B cell (primary cell): ENCODE measurements around the gene TMEM92. TPM values are rescaled to one million over a fixed set of nuclear protein-coding genes. Genes with fewer than 3 reads are reported as not detected.

Experiments
- ATAC-seq: fragments of 200-7000 bp; cut with Tn5 transposase; one replicate; pipeline ENCODE4 v1.10.0; 2021; ENCODE audit warnings: low read depth, mild to moderate bottlenecking, moderate number of reproducible peaks, moderate library complexity
- CTCF ChIA-PET: fragments of 350-600 bp; sonication (Branson Sonifier 250); formaldehyde crosslinking; loops from one replicate; lab custom pipeline; 2021; ENCODE audit warnings: antibody characterized with exemption, inconsistent platforms; lab: Charles Lee
- POLR2A ChIA-PET: fragments of 350-600 bp; sonication (Branson Sonifier 250); formaldehyde crosslinking; loops from one replicate; lab custom pipeline; 2021; ENCODE audit warnings: antibody characterized with exemption; lab: Charles Lee
- DNase-seq: peaks from one replicate; pipeline ENCODE4 v3.0.0; 2013
- H2AFZ ChIP-seq: 2 replicates; pipeline ENCODE4 v1.6.1; 2012; ENCODE audit warnings: mild to moderate bottlenecking, low read depth, low read length; ENCODE audit not compliant: insufficient read depth, poor library complexity, severe bottlenecking
- H3K27ac ChIP-seq, 2 donors: 1 replicate in 1 of 2; 2 replicates in 1 of 2; pipeline ENCODE4 v1.5.1; 2012 to 2013; ENCODE audit warnings: low read length in 2 of 2, mild to moderate bottlenecking in 2 of 2, moderate library complexity in 1 of 2
- H3K27me3 ChIP-seq, 4 experiments: fragments of 200-600 bp in 1 of 4; sonication (generic) in 1 of 4; replicated peaks in 1 of 4; 1 replicate in 2 of 4; 2 replicates in 2 of 4; pipeline versions ENCODE4 v1.6.1 to v1.7.0; 2013 to 2016; ENCODE audit warnings: low read length in 3 of 4, mild to moderate bottlenecking in 2 of 4, mixed read lengths in 1 of 4, moderate library complexity in 1 of 4; ENCODE audit not compliant: insufficient read depth in 4 of 4, control insufficient read depth in 3 of 4; ENCODE audit errors: control extremely low read depth in 1 of 4
- H3K36me3 ChIP-seq, 2 experiments: replicated peaks in 1 of 2; 1 replicate in 1 of 2; 2 replicates in 1 of 2; pipeline versions ENCODE4 v1.6.1 to v1.7.1; 2013; ENCODE audit warnings: low read length in 1 of 2; ENCODE audit not compliant: insufficient read depth in 2 of 2, control insufficient read depth in 1 of 2; ENCODE audit errors: control extremely low read depth in 1 of 2, extremely low read depth in 1 of 2
- H3K4me1 ChIP-seq, 2 donors: fragments of 200-600 bp in 1 of 2; sonication (generic) in 1 of 2; 1 replicate in 1 of 2; 2 replicates in 1 of 2; pipeline versions ENCODE4 v1.5.1 to v1.6.1; 2013 to 2017; ENCODE audit warnings: low read length in 2 of 2; ENCODE audit not compliant: control insufficient read depth in 2 of 2, insufficient read depth in 2 of 2
- H3K4me2 ChIP-seq: replicated peaks from 2 replicates; pipeline ENCODE3; 2012; ENCODE audit warnings: mild to moderate bottlenecking, low read depth, low read length; ENCODE audit not compliant: poor library complexity, severe bottlenecking
- H3K4me3 ChIP-seq, 5 experiments: fragments of 200-600 bp in 1 of 5; sonication (generic) in 1 of 5; 1 replicate in 3 of 5; 2 replicates in 2 of 5; pipeline versions ENCODE4 v1.5.1 to v1.7.0; 2011 to 2016; ENCODE audit warnings: low read length in 4 of 5, mild to moderate bottlenecking in 4 of 5, low read depth in 2 of 5, control low read depth in 1 of 5, moderate library complexity in 1 of 5; ENCODE audit not compliant: insufficient read depth in 1 of 5; ENCODE audit errors: control extremely low read depth in 1 of 5, extremely low read depth in 1 of 5
- H3K79me2 ChIP-seq: fragments of 200-600 bp; sonication (generic); one replicate; pipeline ENCODE4 v1.6.0; 2016; ENCODE audit warnings: low read length; ENCODE audit not compliant: control insufficient read depth, insufficient read depth
- H3K9ac ChIP-seq: fragments of 200-600 bp; sonication (generic); 2 replicates; pipeline ENCODE4 v1.6.1; 2017; ENCODE audit warnings: mild to moderate bottlenecking, low read length, moderate library complexity
- H3K9me3 ChIP-seq, 3 donors: one replicate each; pipeline versions ENCODE4 v1.6.1 to v1.7.1; 2013; ENCODE audit warnings: low read length in 2 of 3; ENCODE audit not compliant: control insufficient read depth in 2 of 3, insufficient read depth in 1 of 3; ENCODE audit errors: control extremely low read depth in 1 of 3
- H4K20me1 ChIP-seq: 2 replicates; pipeline ENCODE4 v1.6.0; 2012; ENCODE audit warnings: mild to moderate bottlenecking, low read length; ENCODE audit not compliant: insufficient read depth, control insufficient read depth, poor library complexity, severe bottlenecking
- H3K27ac Mint-ChIP-seq: one replicate; pipeline ENCODE4 v1.8.0; 2021; ENCODE audit warnings: mixed read lengths
- H3K27me3 Mint-ChIP-seq: one replicate; pipeline ENCODE4 v1.8.0; 2021; ENCODE audit warnings: mixed read lengths
- H3K4me1 Mint-ChIP-seq: one replicate; pipeline ENCODE4 v1.8.0; 2021; ENCODE audit warnings: mixed read lengths
- H3K4me3 Mint-ChIP-seq: one replicate; pipeline ENCODE4 v1.8.0; 2021; ENCODE audit warnings: mixed read lengths
- H3K9me3 Mint-ChIP-seq: one replicate; pipeline ENCODE4 v1.8.0; 2022; ENCODE audit warnings: mixed read lengths; ENCODE audit not compliant: insufficient read depth
- EZH2 ChIP-seq: IDR thresholded peaks from 2 replicates; pipeline ENCODE4 v1.6.1; 2012; ENCODE audit warnings: borderline replicate concordance, low read depth, mild to moderate bottlenecking, moderate library complexity, low read length; ENCODE audit not compliant: insufficient read depth, poor library complexity, severe bottlenecking
- WGBS: methylation state at CpG from one replicate; pipeline ENCODE4 v1.1.5; 2013; ENCODE audit warnings: missing lambda C conversion rate; ENCODE audit not compliant: insufficient coverage; 5-methylcytosine and 5-hydroxymethylcytosine counted together
- intact Hi-C: fragments of 100-400 bp; cut with micrococcal nuclease; formaldehyde crosslinking; loops from one replicate; pipeline ENCODE4 v1.10.0; 2022
- polyA plus RNA-seq: library from polyadenylated mRNA; depleted of rRNA; stranded (reverse); fragments of >200 nt; gene quantifications from 2 replicates; pipeline ENCODE4 v1.2.3, GENCODE V29; 2012
- total RNA-seq, 2 donors: library from RNA; stranded (reverse); fragments of 120-200 nt in 1 of 2; gene quantifications; 1 replicate in 1 of 2; 2 replicates in 1 of 2; pipeline versions ENCODE4 v1.2.3 to v1.2.4, GENCODE V29; 2013 to 2022
- TF ChIP-seq, protein P1 (sequence below): fragments of 200-600 bp; IDR thresholded peaks from one replicate; pipeline ENCODE4 v1.8.0; 2022; ENCODE audit warnings: antibody characterized with exemption, mild to moderate bottlenecking

TMEM92 gene
- total and polyA plus RNA-seq, 2 donors (not counting 1 experiment from before 2014, with no cell fraction given): not detected

DNA sequence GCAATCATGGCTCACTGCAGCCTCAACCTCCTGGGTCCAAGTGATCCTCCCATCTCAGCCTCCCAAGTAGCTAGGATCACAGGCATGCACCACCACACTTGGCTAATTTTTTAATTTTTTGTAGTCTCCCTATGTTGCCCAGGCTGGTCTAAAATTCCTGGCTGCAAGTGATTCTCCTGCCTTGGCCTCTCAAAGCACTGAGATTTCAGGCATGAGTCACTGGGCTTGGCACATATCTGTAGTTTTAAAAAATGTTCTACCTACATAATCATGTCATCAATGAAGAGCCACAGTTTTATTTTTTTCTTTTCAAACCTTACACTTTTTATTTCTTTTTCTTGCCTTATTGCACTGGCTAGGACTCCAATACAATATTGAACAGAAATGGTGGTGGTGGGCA is 39.7 kb upstream of the TMEM92 start:
- ATAC-seq (no peak), DNase-seq (no peak)
- peaks cover 4 to 5% (median 5%) of the 10 kb centered on the region in 3 donors for H3K9me3 ChIP-seq
- H3K4me3 ChIP-seq: no peak overlapping the region
- H4K20me1 ChIP-seq: no peaks in the 10 kb centered on the region
- H3K9ac ChIP-seq: no peak overlapping the region
- no peaks in the 10 kb centered on the region for H3K79me2 ChIP-seq
- H3K4me1 ChIP-seq: no peaks in the 10 kb centered on the region
- H3K4me2 ChIP-seq: no peak overlapping the region
- Mint-ChIP-seq H3K27me3 (peaks cover 46% of the 10 kb centered on the region), H3K4me3 (no peak overlapping the region), H3K4me1 (no peaks in the 10 kb centered on the region), H3K9me3 (no peaks in the 10 kb centered on the region), H3K27ac (no peak overlapping the region)
- no peak overlapping the region for H2AFZ ChIP-seq
- H3K36me3 ChIP-seq: no peaks in the 10 kb centered on the region
- no peak for TF ChIP-seq EZH2
- TF ChIP-seq, protein P1, sequence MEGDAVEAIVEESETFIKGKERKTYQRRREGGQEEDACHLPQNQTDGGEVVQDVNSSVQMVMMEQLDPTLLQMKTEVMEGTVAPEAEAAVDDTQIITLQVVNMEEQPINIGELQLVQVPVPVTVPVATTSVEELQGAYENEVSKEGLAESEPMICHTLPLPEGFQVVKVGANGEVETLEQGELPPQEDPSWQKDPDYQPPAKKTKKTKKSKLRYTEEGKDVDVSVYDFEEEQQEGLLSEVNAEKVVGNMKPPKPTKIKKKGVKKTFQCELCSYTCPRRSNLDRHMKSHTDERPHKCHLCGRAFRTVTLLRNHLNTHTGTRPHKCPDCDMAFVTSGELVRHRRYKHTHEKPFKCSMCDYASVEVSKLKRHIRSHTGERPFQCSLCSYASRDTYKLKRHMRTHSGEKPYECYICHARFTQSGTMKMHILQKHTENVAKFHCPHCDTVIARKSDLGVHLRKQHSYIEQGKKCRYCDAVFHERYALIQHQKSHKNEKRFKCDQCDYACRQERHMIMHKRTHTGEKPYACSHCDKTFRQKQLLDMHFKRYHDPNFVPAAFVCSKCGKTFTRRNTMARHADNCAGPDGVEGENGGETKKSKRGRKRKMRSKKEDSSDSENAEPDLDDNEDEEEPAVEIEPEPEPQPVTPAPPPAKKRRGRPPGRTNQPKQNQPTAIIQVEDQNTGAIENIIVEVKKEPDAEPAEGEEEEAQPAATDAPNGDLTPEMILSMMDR: no peak
- peaks cover 0 to 18% (median 10%) of the 10 kb centered on the region in 4 experiments for H3K27me3 ChIP-seq
- H3K27ac ChIP-seq: no peak overlapping the region
- intact Hi-C loops: no loop called here
- POLR2A ChIA-PET: no interaction called here
- CTCF ChIA-PET: no interaction called here

DNA sequence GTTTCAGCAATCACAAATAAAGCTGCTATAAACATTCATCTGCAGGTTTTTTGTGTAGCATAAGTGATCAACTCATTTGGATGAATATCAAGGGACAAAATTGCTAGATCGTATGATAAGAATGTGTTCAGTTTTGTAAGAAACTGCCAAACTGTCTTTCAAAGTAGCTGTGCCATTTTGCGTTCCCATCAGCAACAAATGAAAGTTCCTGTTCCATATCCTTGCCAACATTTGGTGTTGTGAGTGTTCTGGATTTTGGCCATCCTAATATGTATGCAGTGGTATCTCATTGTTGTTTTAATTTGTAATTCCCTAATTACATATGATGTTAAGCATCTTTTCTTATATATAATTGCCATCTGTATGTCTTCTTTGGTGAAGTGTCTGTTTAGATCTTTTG is 36.4 kb upstream of the TMEM92 start:
- Histone ChIP-seq H3K79me2 (no peaks in the 10 kb centered on the region), H4K20me1 (no peaks in the 10 kb centered on the region), H3K4me1 (no peaks in the 10 kb centered on the region), H3K27ac (no peak overlapping the region), H3K36me3 (no peaks in the 10 kb centered on the region), H3K4me3 (no peak overlapping the region), H2AFZ (no peak overlapping the region), H3K9me3 (peaks cover 4 to 5% (median 5%) of the 10 kb centered on the region in 3 donors), H3K9ac (no peak overlapping the region), H3K27me3 (peaks cover 0 to 18% (median 6%) of the 10 kb centered on the region in 4 experiments), H3K4me2 (no peak overlapping the region)
- no peak for DNase-seq
- Mint-ChIP-seq H3K4me3 (no peak overlapping the region), H3K9me3 (no peaks in the 10 kb centered on the region), H3K27ac (no peak overlapping the region), H3K27me3 (peaks cover 39% of the 10 kb centered on the region), H3K4me1 (no peaks in the 10 kb centered on the region)
- ATAC-seq: no peak
- CTCF ChIA-PET: no interaction called here
- 50% methylated on average over 1 of the region's 2 CpGs for WGBS
- intact Hi-C loops: no loop called here
- TF ChIP-seq, protein P1: no peak
- no peak for TF ChIP-seq EZH2
- POLR2A ChIA-PET: no interaction called here
